Kidney capillary endothelial cell (primary cell): ENCODE results near the gene IL34.
A peak's percentile ranks its signal among the peaks of the same experiment; 100 is the strongest.

Source experiments
- DNase-seq: peaks from one replicate; pipeline ENCODE4 v3.0.0-alpha.2; 2018; ENCODE audit warnings: low spot score

IL34 gene

GRCh38 chr16:70702624-70703023 is 56.3 kb downstream of the IL34 start:
- DNase-seq: no peak

- DNase-seq: no peak
Measured at GRCh38 chr16:70703041-70703834, 56.9 kb downstream of the IL34 start.

DNA sequence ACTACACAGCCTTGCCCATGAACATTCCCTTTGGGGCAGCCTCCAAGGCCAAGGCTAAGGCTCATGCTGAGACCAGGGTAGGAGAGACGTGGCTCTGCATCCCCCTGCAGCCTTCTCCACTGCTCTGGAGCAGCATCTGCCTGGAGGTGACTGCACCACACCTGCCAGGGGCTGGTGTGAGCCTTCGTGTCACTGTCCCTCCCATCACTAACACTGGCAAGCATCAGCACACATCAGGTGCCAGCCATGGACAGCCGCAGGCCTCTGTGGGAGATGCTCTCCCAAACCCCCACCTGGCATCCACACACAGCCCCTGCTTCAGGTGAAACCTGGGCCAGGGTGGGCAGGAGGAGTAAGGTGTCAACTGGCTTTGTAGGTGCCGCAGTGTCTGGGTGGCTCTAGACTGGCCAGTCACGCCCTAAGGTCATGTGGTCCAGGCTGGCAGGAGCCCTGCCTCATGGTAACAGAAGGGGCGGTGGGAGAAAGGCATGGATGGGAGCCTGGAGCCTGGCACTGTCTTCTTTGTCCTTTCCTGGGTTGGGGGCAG is 57.5 kb downstream of the IL34 start:
- no peak for DNase-seq

DNA sequence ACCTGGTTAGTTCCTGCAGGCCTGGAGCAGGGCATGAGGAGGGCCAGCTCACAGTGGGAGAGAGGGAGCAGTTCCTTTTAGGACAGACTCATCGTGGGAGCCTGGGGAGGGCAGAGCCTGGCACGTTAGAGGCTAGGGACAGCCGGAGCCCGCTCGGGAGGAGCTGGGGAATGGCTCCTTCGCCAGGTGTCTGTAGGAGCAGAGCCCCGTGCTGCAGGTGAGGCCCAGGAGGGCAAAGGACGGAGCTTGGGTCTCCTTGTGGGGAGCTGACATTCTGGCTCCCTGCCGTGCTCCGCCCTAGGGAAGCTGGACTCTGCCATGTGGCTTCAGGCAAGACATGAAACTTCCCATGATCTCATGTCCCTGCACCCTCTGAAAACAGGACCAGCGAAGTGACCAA is 58.2 kb downstream of the IL34 start:
- DNase-seq: no peak

GRCh38 chr16:70705056-70705455 is 58.7 kb downstream of the IL34 start:
- DNase-seq: no peak

DNA sequence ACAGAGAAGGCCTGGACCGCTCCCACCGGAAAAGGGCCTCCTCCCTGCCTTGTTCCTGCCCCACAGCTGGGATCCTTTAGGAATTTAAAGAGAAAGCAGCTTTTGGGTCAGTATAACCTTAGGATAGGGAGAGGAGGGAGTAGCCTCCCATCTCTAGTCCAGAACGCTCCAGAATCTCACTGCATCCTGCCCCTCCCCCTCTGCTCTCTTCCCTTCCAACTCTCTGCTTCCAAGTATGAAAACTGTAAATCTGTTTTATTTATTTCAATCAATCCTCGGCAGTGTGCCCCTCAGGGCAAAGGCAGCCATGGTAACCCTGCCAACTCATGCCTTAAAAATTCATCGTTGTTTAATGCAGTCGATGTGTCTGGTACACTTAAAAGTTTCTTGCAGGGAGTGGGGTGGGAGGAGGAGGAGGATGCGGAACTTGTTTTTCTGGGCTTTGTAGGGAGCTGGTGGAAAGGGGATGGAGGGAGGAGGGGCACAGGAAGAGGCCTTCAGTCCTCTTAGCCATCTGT is 60.6 kb downstream of the IL34 start:
- peak; percentile 70 for DNase-seq

DNA sequence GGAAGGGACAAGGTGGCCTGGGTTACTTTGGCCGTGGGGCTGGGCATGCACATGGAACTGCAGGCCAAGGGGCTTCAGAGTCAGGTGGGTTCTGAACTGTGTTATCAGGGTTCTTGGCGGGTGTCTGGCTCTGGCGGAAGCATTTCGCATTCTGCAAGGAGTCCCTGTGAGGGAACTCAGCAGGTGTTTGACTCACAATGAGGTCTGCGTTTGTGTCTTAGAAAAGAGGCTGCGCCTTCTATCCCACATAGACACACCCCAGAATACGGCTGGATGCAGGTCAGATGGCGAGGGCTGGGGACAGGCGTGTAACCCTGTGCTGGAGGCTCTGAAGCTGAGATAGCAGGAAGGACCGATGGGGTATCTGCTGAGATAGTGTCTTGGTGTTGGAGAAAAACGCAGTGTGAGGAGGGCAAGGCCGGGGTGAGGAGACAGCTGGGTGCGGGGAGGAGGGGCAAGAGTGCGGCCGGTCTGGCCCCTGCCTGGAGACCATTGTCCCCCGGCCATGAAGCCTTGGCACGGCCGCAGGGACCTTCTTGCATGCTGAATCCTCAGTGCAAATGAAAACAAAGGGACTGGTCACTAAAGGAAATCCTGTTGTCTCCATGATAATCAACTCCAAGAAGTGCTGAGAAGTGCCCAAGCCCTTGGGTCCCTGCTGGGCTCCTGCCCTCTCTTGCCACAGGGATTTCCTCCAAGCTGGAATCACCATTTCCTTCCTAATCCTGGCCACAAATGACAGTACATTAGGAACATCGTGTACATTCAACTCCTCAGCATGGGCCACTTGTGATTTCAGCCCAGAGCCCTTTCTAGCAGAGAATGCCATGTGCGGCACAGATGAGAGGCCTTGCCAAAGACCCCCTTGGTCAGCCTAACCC is 62.2 kb downstream of the IL34 start:
- DNase-seq: peak; percentile 58

- DNase-seq: no peak
Measured at GRCh38 chr16:70709457-70709856, 63.1 kb downstream of the IL34 start.

GRCh38 chr16:70709942-70710341 is 63.6 kb downstream of the IL34 start:
- no peak for DNase-seq
